ENCODE results near the gene YY1AP1.
"Not testable (repeated sequence)": the region's sequence is repeated elsewhere in the genome, so short reads cannot be mapped to it uniquely, and the experiment has no call there.

The YY1AP1 gene

DNA sequence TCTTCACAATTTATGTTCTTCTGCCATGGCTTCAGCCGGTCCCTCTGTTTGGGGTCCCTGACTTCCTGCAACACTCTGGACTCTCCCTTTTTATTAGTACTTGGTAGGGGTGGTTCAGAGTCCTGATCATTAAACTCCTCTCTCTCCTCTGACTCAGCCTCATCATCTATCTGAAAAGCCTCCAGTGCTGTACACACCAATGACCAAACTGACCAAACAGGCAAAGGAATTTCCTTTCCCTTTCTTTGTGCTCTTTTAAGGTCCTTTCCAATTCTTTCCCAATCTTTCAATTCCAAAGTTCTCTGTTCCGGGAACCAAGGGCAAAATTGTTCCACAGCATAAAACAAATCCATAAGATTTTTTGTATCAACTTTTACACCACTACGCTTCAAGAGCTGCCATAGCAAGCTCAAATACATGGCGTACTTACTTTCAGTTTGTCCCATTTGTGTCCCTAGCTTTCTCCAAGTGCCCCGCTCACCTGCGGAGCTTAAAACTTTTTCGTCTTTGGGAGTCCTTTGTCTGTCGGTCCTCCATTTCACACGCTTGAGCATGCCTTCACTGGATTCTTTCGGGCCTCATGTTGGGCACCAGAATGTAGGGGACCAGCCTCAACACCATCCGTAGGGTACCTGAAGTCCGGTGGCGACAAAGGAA lies 9.9 kb upstream of the YY1AP1 start:
- Histone ChIP-seq H3K9me3 (ENCODE audit: insufficient read depth, low read length, severe bottlenecking) (no peaks in the 10 kb centered on the region), H3K27ac (ENCODE audit: low read length) (no peak overlapping the region), H3K4me1 (ENCODE audit: insufficient read depth, low read length) (peaks cover 7% of the 10 kb centered on the region), H3K79me2 (ENCODE audit: insufficient read depth, low read length) (peaks cover 84% of the 10 kb centered on the region), H2AFZ (ENCODE audit: low read depth, low read length) (no peak overlapping the region), H3K9ac (ENCODE audit: low read depth, low read length) (no peak overlapping the region), H3K4me3 (ENCODE audit: low read depth in 1 of 2, low read length in 2 of 2) (no peak overlapping the region), H4K20me1 (ENCODE audit: insufficient read depth, low read length) (peaks cover 32% of the 10 kb centered on the region; the same call in 1 of the 2 replicates), H3K27me3 (ENCODE audit: insufficient read depth, low read length, poor library complexity) (no peaks in the 10 kb centered on the region), H3K36me3 (ENCODE audit: insufficient read depth, low read length) (peaks cover 15% of the 10 kb centered on the region; the same call in 1 of the 2 replicates), H3K4me2 (ENCODE audit: insufficient read depth, low read length) (no peak overlapping the region)
- no peak for TF ChIP-seq EZH2 (IDR thresholded peaks at IDR 0.05; ENCODE audit: borderline replicate concordance, low read depth, low read length, severe bottlenecking)
- TF ChIP-seq, protein P1, sequence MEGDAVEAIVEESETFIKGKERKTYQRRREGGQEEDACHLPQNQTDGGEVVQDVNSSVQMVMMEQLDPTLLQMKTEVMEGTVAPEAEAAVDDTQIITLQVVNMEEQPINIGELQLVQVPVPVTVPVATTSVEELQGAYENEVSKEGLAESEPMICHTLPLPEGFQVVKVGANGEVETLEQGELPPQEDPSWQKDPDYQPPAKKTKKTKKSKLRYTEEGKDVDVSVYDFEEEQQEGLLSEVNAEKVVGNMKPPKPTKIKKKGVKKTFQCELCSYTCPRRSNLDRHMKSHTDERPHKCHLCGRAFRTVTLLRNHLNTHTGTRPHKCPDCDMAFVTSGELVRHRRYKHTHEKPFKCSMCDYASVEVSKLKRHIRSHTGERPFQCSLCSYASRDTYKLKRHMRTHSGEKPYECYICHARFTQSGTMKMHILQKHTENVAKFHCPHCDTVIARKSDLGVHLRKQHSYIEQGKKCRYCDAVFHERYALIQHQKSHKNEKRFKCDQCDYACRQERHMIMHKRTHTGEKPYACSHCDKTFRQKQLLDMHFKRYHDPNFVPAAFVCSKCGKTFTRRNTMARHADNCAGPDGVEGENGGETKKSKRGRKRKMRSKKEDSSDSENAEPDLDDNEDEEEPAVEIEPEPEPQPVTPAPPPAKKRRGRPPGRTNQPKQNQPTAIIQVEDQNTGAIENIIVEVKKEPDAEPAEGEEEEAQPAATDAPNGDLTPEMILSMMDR (IDR thresholded peaks at IDR 0.05; ENCODE audit: borderline replicate concordance, extremely low read depth, low read length, poor library complexity, severe bottlenecking), result no peak
- ATAC-seq (ENCODE audit: insufficient read depth, low read depth) (no peak), DNase-seq (no peak)

DNA sequence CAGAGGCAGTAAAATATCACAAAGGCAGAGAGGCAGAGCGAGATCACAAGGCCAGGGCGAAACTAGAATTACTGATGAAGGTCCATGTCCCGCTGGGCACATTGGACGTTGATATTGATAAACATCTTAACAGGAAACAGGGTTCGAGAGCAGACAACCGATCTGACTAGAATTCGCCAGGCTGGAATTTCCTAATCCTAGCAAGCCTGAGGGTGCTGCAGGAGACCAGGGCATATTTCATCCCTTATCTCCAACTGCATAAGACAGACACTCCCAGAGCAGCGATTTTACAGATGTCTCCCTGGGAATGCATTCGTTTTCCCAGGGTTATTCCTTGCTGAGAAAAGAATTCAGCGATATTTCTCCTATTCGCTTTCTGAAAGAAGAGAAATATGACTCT lies 9.0 kb upstream of the YY1AP1 start:
- peaks cover 21% of the 10 kb centered on the region; the same call in 1 of the 2 replicates for H3K36me3 ChIP-seq (ENCODE audit: insufficient read depth, low read length)
- not testable (repeated sequence) for H3K27ac ChIP-seq (ENCODE audit: low read length); H3K27me3 ChIP-seq (ENCODE audit: insufficient read depth, low read length, poor library complexity); H3K4me2 ChIP-seq (ENCODE audit: insufficient read depth, low read length); ATAC-seq (ENCODE audit: insufficient read depth, low read depth); H3K4me1 ChIP-seq (ENCODE audit: insufficient read depth, low read length); H3K9me3 ChIP-seq (ENCODE audit: insufficient read depth, low read length, severe bottlenecking); H3K9ac ChIP-seq (ENCODE audit: low read depth, low read length); H2AFZ ChIP-seq (ENCODE audit: low read depth, low read length); H3K4me3 ChIP-seq (ENCODE audit: low read depth in 1 of 2, low read length in 2 of 2); DNase-seq
- peaks cover 84% of the 10 kb centered on the region for H3K79me2 ChIP-seq (ENCODE audit: insufficient read depth, low read length)
- peaks cover 31% of the 10 kb centered on the region; the same call in 1 of the 2 replicates for H4K20me1 ChIP-seq (ENCODE audit: insufficient read depth, low read length)

DNA sequence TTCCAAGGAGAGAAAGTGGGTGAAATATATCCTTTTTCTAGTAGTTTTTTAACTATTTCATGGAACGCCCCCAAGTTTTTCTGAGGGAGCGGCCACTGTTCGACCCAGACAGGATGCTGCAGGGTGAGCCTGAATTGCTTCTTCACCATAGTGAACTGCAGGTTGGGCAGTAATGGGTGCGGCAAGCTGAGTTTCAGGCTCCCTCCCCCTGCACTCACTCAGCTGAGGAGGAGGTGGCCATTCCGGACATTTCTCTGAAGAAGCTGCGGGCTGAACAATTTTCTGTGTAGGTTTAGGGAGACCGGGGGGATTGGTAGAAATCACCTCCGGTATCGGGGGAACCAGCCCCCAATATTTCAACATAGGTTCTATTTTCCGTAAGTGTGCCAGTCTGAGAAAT lies 8.5 kb upstream of the YY1AP1 start:
- TF ChIP-seq EZH2 (IDR thresholded peaks at IDR 0.05; ENCODE audit: borderline replicate concordance, low read depth, low read length, severe bottlenecking), result no peak
- TF ChIP-seq, protein P1 (IDR thresholded peaks at IDR 0.05; ENCODE audit: borderline replicate concordance, extremely low read depth, low read length, poor library complexity, severe bottlenecking), result no peak
- H2AFZ ChIP-seq (ENCODE audit: low read depth, low read length), result no peak overlapping the region
- peaks cover 27% of the 10 kb centered on the region for H3K36me3 ChIP-seq (ENCODE audit: insufficient read depth, low read length)
- DNase-seq, result no peak
- ATAC-seq (ENCODE audit: insufficient read depth, low read depth), result no peak
- H3K4me1 ChIP-seq (ENCODE audit: insufficient read depth, low read length), result peaks cover 7% of the 10 kb centered on the region
- no peaks in the 10 kb centered on the region for H3K27me3 ChIP-seq (ENCODE audit: insufficient read depth, low read length, poor library complexity)
- peaks cover 31% of the 10 kb centered on the region; the same call in 1 of the 2 replicates for H4K20me1 ChIP-seq (ENCODE audit: insufficient read depth, low read length)
- no peak overlapping the region for H3K4me2 ChIP-seq (ENCODE audit: insufficient read depth, low read length)
- H3K9ac ChIP-seq (ENCODE audit: low read depth, low read length), result no peak overlapping the region
- peaks cover 84% of the 10 kb centered on the region for H3K79me2 ChIP-seq (ENCODE audit: insufficient read depth, low read length)
- no peak overlapping the region for H3K4me3 ChIP-seq (ENCODE audit: low read depth in 1 of 2, low read length in 2 of 2)
- no peaks in the 10 kb centered on the region for H3K9me3 ChIP-seq (ENCODE audit: insufficient read depth, low read length, severe bottlenecking)
- H3K27ac ChIP-seq (ENCODE audit: low read length), result no peak overlapping the region

DNA sequence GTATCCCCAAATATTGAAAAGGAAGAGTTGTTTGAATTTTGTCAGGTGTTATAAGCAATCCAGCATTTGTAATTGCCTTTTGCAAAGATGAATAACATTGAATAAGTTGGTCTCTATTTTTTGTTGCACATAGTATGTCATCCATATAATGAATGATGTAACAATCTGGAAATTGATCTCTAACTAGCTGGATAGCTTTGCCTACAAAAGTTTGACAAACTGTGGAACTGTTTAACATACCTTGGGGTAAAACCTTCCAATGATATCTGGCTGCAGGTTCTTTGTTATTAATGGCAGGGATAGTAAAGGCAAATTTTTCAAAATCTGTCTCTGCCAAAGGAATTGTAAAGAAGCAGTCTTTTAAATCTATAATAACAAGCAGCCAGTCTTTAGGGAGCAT lies 8.0 kb upstream of the YY1AP1 start:
- no peak for DNase-seq
- Histone ChIP-seq H3K27me3 (ENCODE audit: insufficient read depth, low read length, poor library complexity) (no peaks in the 10 kb centered on the region), H3K4me3 (ENCODE audit: low read depth in 1 of 2, low read length in 2 of 2) (no peak overlapping the region), H3K4me2 (ENCODE audit: insufficient read depth, low read length) (no peak overlapping the region), H4K20me1 (ENCODE audit: insufficient read depth, low read length) (peaks cover 31% of the 10 kb centered on the region; the same call in 1 of the 2 replicates), H3K36me3 (ENCODE audit: insufficient read depth, low read length) (peaks cover 32% of the 10 kb centered on the region), H3K9me3 (ENCODE audit: insufficient read depth, low read length, severe bottlenecking) (no peaks in the 10 kb centered on the region), H2AFZ (ENCODE audit: low read depth, low read length) (no peak overlapping the region), H3K9ac (ENCODE audit: low read depth, low read length) (no peak overlapping the region), H3K27ac (ENCODE audit: low read length) (no peak overlapping the region), H3K4me1 (ENCODE audit: insufficient read depth, low read length) (peaks cover 12% of the 10 kb centered on the region), H3K79me2 (ENCODE audit: insufficient read depth, low read length) (peaks cover 88% of the 10 kb centered on the region)
- no peak for TF ChIP-seq EZH2 (IDR thresholded peaks at IDR 0.05; ENCODE audit: borderline replicate concordance, low read depth, low read length, severe bottlenecking)
- TF ChIP-seq, protein P1 (IDR thresholded peaks at IDR 0.05; ENCODE audit: borderline replicate concordance, extremely low read depth, low read length, poor library complexity, severe bottlenecking), result no peak
- no peak for ATAC-seq (ENCODE audit: insufficient read depth, low read depth)
